COR-L47 (cell line): Measurements from ENCODE around the gene PRR15.

Experiments
- DNase-seq: peaks from one replicate; lab custom pipeline; 2025; lab: John Stamatoyannopoulos, UW

PRR15 gene

GRCh38 chr7:29609162-29610037 lies 45.8 kb downstream of the PRR15 start:
- peak; percentile 85 for DNase-seq

DNA sequence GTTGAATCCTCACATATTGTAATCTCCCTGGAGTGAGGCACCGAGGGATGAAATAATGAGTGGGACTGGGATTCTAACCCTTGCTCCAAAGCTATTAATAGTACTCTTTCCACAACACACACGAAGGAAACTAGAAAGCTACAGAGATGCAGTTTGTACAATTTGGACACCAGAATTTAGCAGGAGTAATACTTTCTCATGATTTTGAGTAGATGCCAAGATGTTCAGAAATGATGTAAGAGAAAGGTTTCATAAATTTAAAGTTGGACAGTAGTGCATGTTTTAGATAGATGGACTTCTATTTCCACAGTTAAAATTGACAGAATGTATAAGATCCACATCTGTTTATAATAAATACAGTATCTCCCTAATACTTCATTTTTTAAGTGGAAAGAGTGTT lies 46.5 kb downstream of the PRR15 start:
- no peak for DNase-seq

- DNase-seq: no peak
These were observed 48.4 kb downstream of the PRR15 start for GRCh38 chr7:29611941-29612544.

GRCh38 chr7:29612596-29612995 lies 49.0 kb downstream of the PRR15 start:
- DNase-seq: no peak

DNA sequence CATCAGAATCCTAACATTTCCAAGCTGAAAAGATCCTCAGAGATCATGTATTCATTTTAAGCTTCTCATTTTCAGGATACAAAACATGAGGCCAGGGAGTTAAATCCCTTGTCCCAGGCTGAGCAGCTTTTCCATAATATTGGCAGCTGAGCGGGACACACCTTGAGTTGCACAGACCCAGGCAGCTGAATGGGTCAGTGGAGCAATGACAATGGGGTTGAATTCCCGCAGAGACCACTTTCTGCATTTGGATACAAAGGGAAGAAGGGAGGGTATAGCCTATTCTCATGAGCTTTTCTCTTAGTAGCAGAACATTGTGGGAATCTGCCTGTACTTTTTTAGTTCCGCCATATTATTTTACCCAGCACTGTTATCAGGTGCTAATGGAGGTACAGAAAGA lies 49.5 kb downstream of the PRR15 start:
- no peak for DNase-seq

DNA sequence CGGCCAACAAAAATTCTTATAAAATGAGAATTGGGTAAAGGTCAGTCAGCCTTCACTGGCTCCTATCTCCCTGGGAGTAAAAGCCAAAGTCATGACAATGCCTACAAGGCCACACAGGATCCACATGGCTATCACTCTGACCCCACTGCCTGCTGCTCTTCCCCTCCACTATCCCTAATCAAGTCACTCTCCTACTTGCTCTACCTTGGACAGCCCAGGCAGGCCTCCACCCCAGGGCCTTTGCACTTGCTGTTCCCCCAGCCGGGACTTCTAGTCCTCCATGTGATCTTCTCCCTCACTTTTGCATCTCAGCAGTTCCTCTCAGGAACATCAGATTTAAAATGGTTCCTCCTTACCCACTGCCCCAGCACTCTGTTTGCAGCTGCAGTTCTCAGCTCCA lies 50.6 kb downstream of the PRR15 start:
- no peak for DNase-seq
